Caco-2 (cell line): Measurements from ENCODE around the gene ANKRD50. TPM values are rescaled to one million over a fixed set of nuclear protein-coding genes. Genes with fewer than 3 reads are reported as not detected.

ENCODE experiments used
- BruUV-seq: library from RNA; stranded (reverse); fragments of 400-500 nt; replicated peaks from 2 replicates; lab custom pipeline; 2021; lab: Mats Ljungman, UMichigan
- CTCF ChIA-PET: fragments of 300-600 bp; sonication (Branson Sonifier 250); formaldehyde crosslinking; loops from one replicate; lab custom pipeline; 2022; ENCODE audit warnings: antibody characterized with exemption; lab: Charles Lee
- POLR2A ChIA-PET: fragments of 300-600 bp; sonication (Branson Sonifier 250); formaldehyde crosslinking; loops from one replicate; lab custom pipeline; 2022; ENCODE audit warnings: antibody characterized with exemption; lab: Charles Lee
- DNase-seq, 2 experiments: peaks; one replicate each; pipeline versions ENCODE4 v3.0.0 to v3.0.0-alpha.2; 2020 to 2022
- H3K27me3 ChIP-seq: replicated peaks from 2 replicates; pipeline ENCODE4 v1.6.0; 2011; ENCODE audit warnings: low read length; ENCODE audit not compliant: control insufficient read depth, insufficient read depth
- H3K36me3 ChIP-seq: 2 replicates; pipeline ENCODE4 v1.5.1; 2011; ENCODE audit warnings: low read length; ENCODE audit not compliant: control insufficient read depth, insufficient read depth
- H3K4me1 ChIP-seq: fragments of 250-450 bp; sonication (Bioruptor Pico); 2 replicates; pipeline ENCODE4 v1.5.1; 2020; ENCODE audit warnings: mild to moderate bottlenecking
- H3K4me3 ChIP-seq: 2 replicates; pipeline ENCODE4 v1.5.1; 2011; ENCODE audit warnings: low read depth, mild to moderate bottlenecking, control low read depth, low read length
- H3K9me3 ChIP-seq: fragments of 250-450 bp; sonication (Bioruptor Pico); 2 replicates; pipeline ENCODE4 v1.5.1; 2020; ENCODE audit warnings: mild to moderate bottlenecking, moderate library complexity
- H3K27ac Mint-ChIP-seq: one replicate; pipeline ENCODE4 v1.8.0; 2022; ENCODE audit warnings: mixed read lengths; ENCODE audit not compliant: unreplicated experiment
- H3K27me3 Mint-ChIP-seq: one replicate; pipeline ENCODE4 v1.8.0; 2022; ENCODE audit warnings: mixed read lengths; ENCODE audit not compliant: insufficient read depth, unreplicated experiment
- H3K36me3 Mint-ChIP-seq: one replicate; pipeline ENCODE4 v1.8.0; 2022; ENCODE audit warnings: mild to moderate bottlenecking, mixed read lengths; ENCODE audit not compliant: insufficient read depth, unreplicated experiment
- H3K4me1 Mint-ChIP-seq: one replicate; pipeline ENCODE4 v1.8.0; 2022; ENCODE audit warnings: low read depth, mixed read lengths; ENCODE audit not compliant: unreplicated experiment
- H3K4me3 Mint-ChIP-seq: one replicate; pipeline ENCODE4 v1.8.0; 2022; ENCODE audit warnings: mild to moderate bottlenecking, moderate library complexity, mixed read lengths; ENCODE audit not compliant: unreplicated experiment
- H3K9me3 Mint-ChIP-seq: one replicate; pipeline ENCODE4 v1.8.0; 2022; ENCODE audit warnings: mixed read lengths; ENCODE audit not compliant: unreplicated experiment
- CTCF ChIP-seq, 2 experiments: fragments of 200-600 bp in 1 of 2; IDR thresholded peaks; 1 replicate in 1 of 2; 2 replicates in 1 of 2; pipeline versions ENCODE4 v1.5.1 to v1.8.0; 2011 to 2022; ENCODE audit warnings: antibody characterized with exemption in 1 of 2, control low read depth in 1 of 2, inconsistent platforms in 1 of 2, low read depth in 1 of 2, low read length in 1 of 2, mild to moderate bottlenecking in 1 of 2, moderate library complexity in 1 of 2; ENCODE audit not compliant: insufficient read depth in 1 of 2, severe bottlenecking in 1 of 2, unreplicated experiment in 1 of 2
- intact Hi-C: fragments of 100-400 bp; cut with micrococcal nuclease; formaldehyde crosslinking; loops from one replicate; pipeline ENCODE4 v1.10.0; 2022; ENCODE audit not compliant: unreplicated experiment
- total RNA-seq: library from RNA; stranded (reverse); gene quantifications from 2 replicates; pipeline ENCODE4 v1.2.3, GENCODE V29; 2022

Gene ANKRD50
- total RNA-seq, 1 experiment from 2014 or later: 7.0 TPM

GRCh38 chr4:124632439-124632838 is 80.1 kb downstream of the ANKRD50 start:
- intact Hi-C loops: no loop called here
- POLR2A ChIA-PET: no interaction called here
- CTCF ChIA-PET: no interaction called here

DNA sequence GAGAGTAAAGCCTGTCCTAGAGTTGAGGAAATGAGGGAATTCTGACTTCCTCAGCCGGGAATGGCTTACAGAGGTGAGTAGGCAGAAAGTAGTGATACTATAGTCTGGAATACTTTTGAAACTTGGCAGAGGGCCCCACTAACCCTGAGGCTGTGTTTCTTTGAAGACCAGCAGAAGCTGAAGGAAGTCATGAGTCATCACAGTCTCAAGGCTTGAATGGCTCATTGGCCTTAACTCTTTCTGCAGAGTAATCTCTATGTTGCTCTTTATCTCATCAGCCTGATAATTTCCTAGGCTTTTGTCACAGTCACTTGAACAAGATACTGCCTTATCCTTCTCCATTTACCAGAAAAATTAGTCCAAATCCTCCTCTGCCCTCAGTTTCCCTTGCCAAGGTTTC is 80.8 kb downstream of the ANKRD50 start:
- H3K27me3 Mint-ChIP-seq: no peaks in the 10 kb centered on the region
- Histone ChIP-seq H3K4me1 (peaks cover 10% of the 10 kb centered on the region), H3K4me3 (no peak overlapping the region), H3K9me3 (no peaks in the 10 kb centered on the region), H3K27me3 (no peaks in the 10 kb centered on the region), H3K36me3 (no peaks in the 10 kb centered on the region)
- H3K9me3 Mint-ChIP-seq: no peaks in the 10 kb centered on the region
- peaks cover 6% of the 10 kb centered on the region for H3K4me1 Mint-ChIP-seq
- POLR2A ChIA-PET: no interaction called here
- H3K4me3 Mint-ChIP-seq: no peak overlapping the region
- intact Hi-C loops: no loop called here
- no peaks in the 10 kb centered on the region for H3K36me3 Mint-ChIP-seq
- peak; percentile 37 to 64 for DNase-seq
- CTCF ChIA-PET: no interaction called here
- TF ChIP-seq CTCF (IDR thresholded peaks at IDR 0.05; ENCODE audit: insufficient read depth in 1 of 2, low read depth in 1 of 2, low read length in 1 of 2, severe bottlenecking in 1 of 2, unreplicated experiment in 1 of 2): no peak
- no peak overlapping the region for H3K27ac Mint-ChIP-seq
- no TSS peak for BruUV-seq

More at GRCh38 chr4:124632439-124632838, 80.1 kb downstream of the ANKRD50 start:
- Mint-ChIP-seq H3K4me3 (no peak overlapping the region), H3K4me1 (peaks cover 6% of the 10 kb centered on the region), H3K27ac (no peak overlapping the region), H3K36me3 (no peaks in the 10 kb centered on the region), H3K9me3 (no peaks in the 10 kb centered on the region), H3K27me3 (no peaks in the 10 kb centered on the region)
- Histone ChIP-seq H3K27me3 (no peaks in the 10 kb centered on the region), H3K36me3 (no peaks in the 10 kb centered on the region), H3K9me3 (no peaks in the 10 kb centered on the region), H3K4me3 (no peak overlapping the region), H3K4me1 (peaks cover 10% of the 10 kb centered on the region)
- no peak for DNase-seq
- BruUV-seq: no TSS peak
- no peak for TF ChIP-seq CTCF (IDR thresholded peaks at IDR 0.05; ENCODE audit: insufficient read depth in 1 of 2, low read depth in 1 of 2, low read length in 1 of 2, severe bottlenecking in 1 of 2, unreplicated experiment in 1 of 2)

DNA sequence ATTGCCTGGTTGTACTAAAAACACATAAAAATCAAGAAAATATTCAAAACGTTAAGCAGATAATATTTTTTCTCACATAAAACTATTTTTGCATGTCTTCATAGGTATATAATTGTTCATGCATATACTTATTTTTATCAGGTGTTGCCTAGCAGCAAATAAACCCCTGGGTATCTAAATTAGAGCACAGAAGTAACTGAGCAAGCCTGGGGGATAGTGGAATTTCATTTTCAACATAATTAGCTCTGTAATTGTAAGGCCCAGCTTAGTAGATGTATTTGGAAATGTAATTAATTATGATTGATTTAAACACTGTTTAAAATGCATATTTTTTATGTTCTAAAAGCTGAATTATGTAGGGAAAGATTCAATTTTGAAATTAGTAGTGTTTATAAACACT is 82.9 kb downstream of the ANKRD50 start:
- no peak for TF ChIP-seq CTCF (IDR thresholded peaks at IDR 0.05; ENCODE audit: insufficient read depth in 1 of 2, low read depth in 1 of 2, low read length in 1 of 2, severe bottlenecking in 1 of 2, unreplicated experiment in 1 of 2)
- Histone ChIP-seq H3K4me3 (no peak overlapping the region), H3K4me1 (peaks cover 10% of the 10 kb centered on the region), H3K36me3 (no peaks in the 10 kb centered on the region), H3K9me3 (no peaks in the 10 kb centered on the region), H3K27me3 (no peaks in the 10 kb centered on the region)
- Mint-ChIP-seq H3K4me1 (peaks cover 6% of the 10 kb centered on the region), H3K9me3 (no peaks in the 10 kb centered on the region), H3K27ac (no peak overlapping the region), H3K4me3 (no peak overlapping the region), H3K27me3 (no peaks in the 10 kb centered on the region), H3K36me3 (no peaks in the 10 kb centered on the region)
- DNase-seq: no peak
- no TSS peak for BruUV-seq
- ChIA-PET POLR2A (no interaction called here), CTCF (no interaction called here)
- intact Hi-C loops: no loop called here
